OCI-LY3 (cell line): ENCODE results near the gene CTNNA3.

ENCODE experiments used
- EZH2phosphoT487 ChIP-seq: fragments of 200-600 bp; shearing (Covaris generic); IDR thresholded peaks from 2 replicates; pipeline ENCODE4 v1.6.1; 2018; ENCODE audit warnings: antibody characterized with exemption, mixed run types, low read depth
- TF ChIP-seq, protein P1 (sequence below): fragments of 200-600, 300-600 bp; sonication (generic); IDR thresholded peaks from 2 replicates; pipeline ENCODE4 v1.5.1; 2014; ENCODE audit warnings: antibody characterized with exemption, low read length, low read depth

DNA sequence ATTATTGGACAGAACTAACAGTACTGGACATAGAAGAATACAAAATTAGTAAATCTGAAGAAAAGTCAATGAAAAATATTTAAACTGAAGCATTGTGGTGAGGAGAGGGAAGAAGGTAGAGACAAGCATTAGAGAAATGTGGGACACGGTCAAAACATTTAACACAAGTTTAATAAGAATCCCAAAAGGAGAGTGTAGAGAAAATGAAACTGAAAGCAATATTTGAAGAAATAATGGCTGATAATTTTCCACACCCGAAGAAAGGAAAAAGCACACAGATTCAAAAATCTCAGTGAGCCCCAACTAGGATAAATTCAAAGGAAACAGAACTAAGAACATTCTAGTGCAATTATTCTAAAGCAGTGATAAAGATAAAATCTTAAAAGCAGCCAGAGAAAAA is 896.5 kb downstream of the CTNNA3 start:
- no peak for TF ChIP-seq EZH2phosphoT487
- TF ChIP-seq, protein P1, sequence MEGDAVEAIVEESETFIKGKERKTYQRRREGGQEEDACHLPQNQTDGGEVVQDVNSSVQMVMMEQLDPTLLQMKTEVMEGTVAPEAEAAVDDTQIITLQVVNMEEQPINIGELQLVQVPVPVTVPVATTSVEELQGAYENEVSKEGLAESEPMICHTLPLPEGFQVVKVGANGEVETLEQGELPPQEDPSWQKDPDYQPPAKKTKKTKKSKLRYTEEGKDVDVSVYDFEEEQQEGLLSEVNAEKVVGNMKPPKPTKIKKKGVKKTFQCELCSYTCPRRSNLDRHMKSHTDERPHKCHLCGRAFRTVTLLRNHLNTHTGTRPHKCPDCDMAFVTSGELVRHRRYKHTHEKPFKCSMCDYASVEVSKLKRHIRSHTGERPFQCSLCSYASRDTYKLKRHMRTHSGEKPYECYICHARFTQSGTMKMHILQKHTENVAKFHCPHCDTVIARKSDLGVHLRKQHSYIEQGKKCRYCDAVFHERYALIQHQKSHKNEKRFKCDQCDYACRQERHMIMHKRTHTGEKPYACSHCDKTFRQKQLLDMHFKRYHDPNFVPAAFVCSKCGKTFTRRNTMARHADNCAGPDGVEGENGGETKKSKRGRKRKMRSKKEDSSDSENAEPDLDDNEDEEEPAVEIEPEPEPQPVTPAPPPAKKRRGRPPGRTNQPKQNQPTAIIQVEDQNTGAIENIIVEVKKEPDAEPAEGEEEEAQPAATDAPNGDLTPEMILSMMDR, result no peak
